GM06990 (cell line): ENCODE results near the gene RIMKLB.

Experiments
- DNase-seq: peaks from one replicate; pipeline ENCODE4 v3.0.0-alpha.2; 2011; ENCODE audit not compliant: insufficient read length; ENCODE audit errors: extremely low read depth
- H3K27me3 ChIP-seq: replicated peaks from 2 replicates; pipeline ENCODE4 v1.6.0; 2011; ENCODE audit warnings: low read length; ENCODE audit not compliant: control insufficient read depth, insufficient read depth
- H3K36me3 ChIP-seq: 2 replicates; pipeline ENCODE4 v1.5.1; 2011; ENCODE audit warnings: low read length; ENCODE audit not compliant: control insufficient read depth, insufficient read depth
- H3K4me3 ChIP-seq: replicated peaks from 2 replicates; pipeline ENCODE4 v1.5.1; 2011; ENCODE audit warnings: low read depth, mild to moderate bottlenecking, control low read depth, low read length
- TF ChIP-seq, protein P1 (sequence below): IDR thresholded peaks from 2 replicates; pipeline ENCODE4 v1.5.1; 2011; ENCODE audit warnings: low read length, control low read depth, mild to moderate bottlenecking, inconsistent platforms; ENCODE audit not compliant: insufficient read depth, poor library complexity, severe bottlenecking

RIMKLB gene

DNA sequence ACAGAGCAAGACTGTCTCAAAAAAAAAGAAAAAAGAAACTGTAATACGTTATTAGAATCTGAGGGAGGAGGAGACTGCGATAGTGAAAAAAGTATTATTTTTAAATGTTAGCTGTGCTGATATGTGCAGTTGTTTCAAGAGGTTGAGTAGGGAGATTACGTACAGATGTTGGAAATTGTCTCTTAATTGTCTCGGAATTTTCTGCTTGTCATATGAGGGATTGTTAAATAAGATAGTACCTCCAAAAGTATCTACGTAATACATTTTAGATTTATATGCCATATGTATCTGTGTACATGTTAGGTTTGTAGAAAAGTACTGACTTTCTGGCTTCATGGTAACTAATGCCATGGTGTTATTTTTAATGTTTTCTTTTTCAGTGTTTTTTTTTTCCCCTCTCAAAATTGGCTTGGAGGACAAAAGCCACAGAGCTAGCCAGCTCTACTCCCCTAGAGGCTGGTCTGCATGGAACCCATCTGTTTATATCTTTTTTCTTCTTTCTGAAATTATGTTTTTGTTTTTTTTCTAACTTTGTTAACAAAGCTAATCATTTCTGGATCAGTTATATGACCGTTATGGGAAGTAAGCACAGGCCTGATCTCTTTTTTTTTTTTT, 3.4 kb downstream of the RIMKLB start:
- H3K27me3 ChIP-seq = no peaks in the 10 kb centered on the region
- TF ChIP-seq, protein P1, sequence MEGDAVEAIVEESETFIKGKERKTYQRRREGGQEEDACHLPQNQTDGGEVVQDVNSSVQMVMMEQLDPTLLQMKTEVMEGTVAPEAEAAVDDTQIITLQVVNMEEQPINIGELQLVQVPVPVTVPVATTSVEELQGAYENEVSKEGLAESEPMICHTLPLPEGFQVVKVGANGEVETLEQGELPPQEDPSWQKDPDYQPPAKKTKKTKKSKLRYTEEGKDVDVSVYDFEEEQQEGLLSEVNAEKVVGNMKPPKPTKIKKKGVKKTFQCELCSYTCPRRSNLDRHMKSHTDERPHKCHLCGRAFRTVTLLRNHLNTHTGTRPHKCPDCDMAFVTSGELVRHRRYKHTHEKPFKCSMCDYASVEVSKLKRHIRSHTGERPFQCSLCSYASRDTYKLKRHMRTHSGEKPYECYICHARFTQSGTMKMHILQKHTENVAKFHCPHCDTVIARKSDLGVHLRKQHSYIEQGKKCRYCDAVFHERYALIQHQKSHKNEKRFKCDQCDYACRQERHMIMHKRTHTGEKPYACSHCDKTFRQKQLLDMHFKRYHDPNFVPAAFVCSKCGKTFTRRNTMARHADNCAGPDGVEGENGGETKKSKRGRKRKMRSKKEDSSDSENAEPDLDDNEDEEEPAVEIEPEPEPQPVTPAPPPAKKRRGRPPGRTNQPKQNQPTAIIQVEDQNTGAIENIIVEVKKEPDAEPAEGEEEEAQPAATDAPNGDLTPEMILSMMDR = no peak

DNA sequence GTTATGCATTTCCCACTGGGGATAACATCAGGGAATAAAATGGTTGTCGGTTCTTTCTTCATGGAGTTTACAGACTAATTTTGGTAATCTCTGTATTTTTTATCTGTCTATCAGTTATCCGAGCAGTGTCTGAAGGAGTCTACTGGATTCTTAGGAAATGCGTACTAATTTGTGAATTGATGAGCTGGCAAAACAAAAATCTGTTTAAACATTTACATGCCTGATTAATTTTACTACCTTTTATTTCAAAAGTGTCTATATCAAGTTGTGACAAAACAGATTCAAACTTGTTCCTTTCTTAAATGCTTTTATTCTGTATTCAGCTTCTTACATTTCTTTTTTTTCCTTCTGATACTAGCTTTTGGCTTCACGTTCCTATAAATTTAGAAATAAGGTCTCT, 4.4 kb downstream of the RIMKLB start:
- H3K36me3 ChIP-seq = no peaks in the 10 kb centered on the region

More for the DNA sequence above, 3.4 kb downstream of the RIMKLB start:
- H3K36me3 ChIP-seq = no peaks in the 10 kb centered on the region
- H3K4me3 ChIP-seq = no peak overlapping the region
- no peak for DNase-seq

DNA sequence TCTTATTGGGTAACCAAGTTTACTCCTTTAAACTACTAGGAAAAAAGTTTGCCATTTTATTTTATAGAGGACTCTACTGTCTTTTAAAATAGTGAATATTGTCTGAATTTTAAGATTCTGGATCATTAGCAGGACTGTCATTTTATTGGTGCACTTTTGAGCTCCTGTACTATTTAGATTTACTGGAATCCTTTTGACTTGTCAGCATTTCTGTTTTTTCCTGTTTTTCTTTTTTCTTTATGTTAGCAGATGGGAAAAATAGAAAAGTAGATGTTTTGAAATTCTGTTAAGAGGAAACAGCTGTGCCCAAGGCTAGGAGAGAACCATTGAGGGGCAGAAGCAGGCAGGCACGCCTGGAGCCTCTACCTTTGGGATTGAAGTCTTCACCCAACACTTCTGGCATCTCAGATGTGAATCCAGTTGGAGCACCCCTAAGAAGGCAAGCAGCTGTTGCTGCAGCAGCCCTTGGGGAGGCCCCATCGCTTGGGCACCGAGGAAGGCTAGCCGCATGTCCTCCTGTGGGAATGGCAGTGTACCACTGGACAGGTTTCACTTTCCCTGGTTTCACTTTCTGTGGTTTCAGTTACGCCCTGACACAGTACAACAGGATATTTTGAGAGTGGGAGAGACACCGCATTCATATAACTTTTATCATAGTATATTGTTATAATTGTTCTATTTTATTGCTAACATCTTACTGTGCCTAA, 11.5 kb downstream of the RIMKLB start:
- Histone ChIP-seq H3K4me3 (no peak overlapping the region), H3K27me3 (no peaks in the 10 kb centered on the region), H3K36me3 (no peaks in the 10 kb centered on the region; the same call in 1 of the 2 replicates)
- DNase-seq = no peak
- TF ChIP-seq, protein P1 = no peak

More for the DNA sequence above, 4.4 kb downstream of the RIMKLB start:
- no peak for DNase-seq
- H3K27me3 ChIP-seq = no peaks in the 10 kb centered on the region
- TF ChIP-seq, protein P1 = no peak
- H3K4me3 ChIP-seq = no peak overlapping the region

DNA sequence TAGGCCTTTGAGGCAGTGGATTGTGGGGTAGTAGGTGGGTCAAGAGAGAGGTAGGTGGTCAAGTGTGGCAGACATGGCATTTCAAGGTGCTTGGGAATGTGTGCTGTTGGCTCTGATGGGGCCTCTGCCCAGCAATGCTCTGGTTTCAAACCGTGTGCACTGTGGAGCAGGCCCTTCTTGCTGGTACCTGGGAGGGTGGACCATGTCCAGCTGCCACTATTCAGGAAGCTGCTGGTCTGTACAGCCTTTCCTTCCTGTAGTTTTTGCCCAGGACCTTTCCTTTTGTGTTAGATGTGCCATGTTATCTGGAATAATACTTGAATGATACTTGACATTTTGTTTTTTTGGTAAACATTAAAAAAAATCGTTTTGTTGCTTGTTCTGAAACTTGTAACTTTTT, 14.8 kb downstream of the RIMKLB start:
- no peaks in the 10 kb centered on the region for H3K27me3 ChIP-seq
- no peaks in the 10 kb centered on the region; the same call in 1 of the 2 replicates for H3K36me3 ChIP-seq
- H3K4me3 ChIP-seq = no peak overlapping the region
- no peak for DNase-seq
- TF ChIP-seq, protein P1 = no peak

DNA sequence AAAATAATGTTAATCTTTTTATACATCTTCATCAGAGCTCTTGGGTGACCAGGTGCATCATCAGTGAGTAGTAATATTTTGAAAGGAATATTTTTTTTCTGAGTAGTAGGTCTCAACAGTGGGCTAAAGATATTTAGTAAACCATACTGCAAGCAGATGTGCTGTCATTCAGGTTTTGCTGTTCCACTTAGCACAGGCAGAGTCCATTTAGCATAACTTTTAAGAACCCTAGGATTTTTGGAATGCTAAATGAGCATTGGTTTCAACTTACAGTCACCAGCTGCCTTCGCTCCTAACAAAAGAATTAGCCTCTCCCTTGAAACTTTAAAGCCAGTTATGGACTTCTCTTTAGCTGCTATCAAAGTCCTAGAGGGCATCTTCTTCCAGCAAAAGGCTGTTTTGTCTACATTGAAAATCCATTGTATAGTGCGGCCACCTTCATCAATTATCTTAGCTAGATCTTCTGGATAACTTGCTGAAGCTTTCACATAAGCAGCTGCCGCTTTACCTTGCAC, 24.6 kb downstream of the RIMKLB start:
- no peak for DNase-seq
- H3K4me3 ChIP-seq = no peak overlapping the region
- H3K27me3 ChIP-seq = no peaks in the 10 kb centered on the region
- TF ChIP-seq, protein P1 = no peak
- no peaks in the 10 kb centered on the region for H3K36me3 ChIP-seq
